ENCODE measurements around the gene NAALADL2. TPM values are rescaled to one million over a fixed set of nuclear protein-coding genes. Genes with fewer than 3 reads are reported as not detected.

Gene NAALADL2
- total and polyA plus RNA-seq, 2 of the 13 experiments (the other 11 are each of a cell fraction or from before 2014, with no cell fraction given), result 0.08 TPM; not detected in 1

GRCh38 chr3:175308097-175308496, 449.0 kb downstream of the NAALADL2 start:
- Histone ChIP-seq H3K27me3 (ENCODE audit: control insufficient read depth in 1 of 2, insufficient read depth in 2 of 2, low read length in 2 of 2) (no peaks in the 10 kb centered on the region), H4K20me1 (ENCODE audit: insufficient read depth, low read length) (no peaks in the 10 kb centered on the region), H3K4me1 (ENCODE audit: insufficient read depth, low read length) (no peaks in the 10 kb centered on the region), H3K79me2 (ENCODE audit: insufficient read depth, low read length) (no peaks in the 10 kb centered on the region), H3K4me2 (ENCODE audit: low read depth, low read length) (no peak overlapping the region), H3K9ac (ENCODE audit: insufficient read depth, low read depth, low read length) (no peak overlapping the region), H3K27ac (ENCODE audit: extremely low read length, insufficient read depth, low read length) (no peak overlapping the region), H3K4me3 (replicated peaks in 1 of 3; ENCODE audit: insufficient read depth in 1 of 3, low read depth in 2 of 3, low read length in 3 of 3) (no peak overlapping the region), H2AFZ (ENCODE audit: low read length) (no peak overlapping the region), H3K9me3 (ENCODE audit: low read length) (no peaks in the 10 kb centered on the region), H3K36me3 (replicated peaks in 1 of 2; ENCODE audit: control insufficient read depth in 1 of 2, insufficient read depth in 2 of 2, low read length in 2 of 2) (no peaks in the 10 kb centered on the region)
- ATAC-seq (no peak), FAIRE-seq (no peak), DNase-seq (ENCODE audit: low spot score) (no peak)
- intact Hi-C loops (cut with micrococcal nuclease; ENCODE audit: unreplicated experiment), result no loop called here
- POLR2A ChIA-PET, result no interaction called here
- CTCF ChIA-PET (ENCODE audit: low intra/inter-chr PET ratio, low total read pairs), result no interaction called here
- BruUV-seq (replicated peaks), result no TSS peak
- TF ChIP-seq SMARCC2 (IDR thresholded peaks at IDR 0.05), result no peak
- TF ChIP-seq ZNF234 (CRISPR knock-in tag; conservative IDR thresholded peaks at IDR 0.05), result no peak
- TF ChIP-seq GATA4 (IDR thresholded peaks at IDR 0.05; ENCODE audit: borderline replicate concordance, low read depth), result no peak
- TF ChIP-seq ZSCAN22 (CRISPR knock-in tag; IDR thresholded peaks at IDR 0.05), result no peak
- no peak for TF ChIP-seq ZSCAN29 (CRISPR knock-in tag; conservative IDR thresholded peaks at IDR 0.05)
- no peak for TF ChIP-seq ZNF18 (CRISPR knock-in tag; IDR thresholded peaks at IDR 0.05; ENCODE audit: insufficient replicate concordance)
- no peak for TF ChIP-seq YEATS2 (CRISPR knock-in tag; IDR thresholded peaks at IDR 0.05; ENCODE audit: borderline replicate concordance)
- no peak for TF ChIP-seq FOXA3 (CRISPR knock-in tag; IDR thresholded peaks at IDR 0.05)
- TF ChIP-seq HOXA7 (CRISPR knock-in tag; IDR thresholded peaks at IDR 0.05), result no peak
- no peak for TF ChIP-seq ZNF879 (CRISPR knock-in tag; IDR thresholded peaks at IDR 0.05)
- no peak for TF ChIP-seq ZNF143 (CRISPR knock-in tag; IDR thresholded peaks at IDR 0.05)
- no peak for TF ChIP-seq MXD4 (CRISPR knock-in tag; IDR thresholded peaks at IDR 0.05)
- no peak for TF ChIP-seq NFE2 (CRISPR knock-in tag; IDR thresholded peaks at IDR 0.05)
- no peak for TF ChIP-seq KMT2A (CRISPR knock-in tag; IDR thresholded peaks at IDR 0.05)
- in situ Hi-C loops (cut with HindIII; ENCODE audit: extremely low pct_ligation_motif_present, low pct_unique_long_range_greater_than_20kb), result no loop called here
- 54% methylated on average over 6 of the region's 6 CpGs for whole genome bisulfite sequencing (ENCODE audit: low lambda C conversion rate)
